Rectal smooth muscle tissue (tissue), 1 donor: ENCODE measurements around the gene C1QL2.

Experiments
- H3K27ac ChIP-seq: one replicate; pipeline ENCODE4 v1.7.0; 2013; ENCODE audit warnings: low read depth, low read length, inconsistent platforms
- H3K27me3 ChIP-seq: one replicate; pipeline ENCODE4 v1.7.0; 2013; ENCODE audit warnings: low read length; ENCODE audit not compliant: control insufficient read depth, insufficient read depth
- H3K36me3 ChIP-seq: one replicate; pipeline ENCODE4 v1.7.0; 2013; ENCODE audit warnings: low read length; ENCODE audit not compliant: control insufficient read depth, insufficient read depth
- H3K4me1 ChIP-seq: one replicate; pipeline ENCODE4 v1.7.0; 2013; ENCODE audit warnings: low read length; ENCODE audit not compliant: control insufficient read depth, insufficient read depth
- H3K4me3 ChIP-seq: one replicate; pipeline ENCODE4 v1.7.0; 2013; ENCODE audit warnings: low read length
- H3K9ac ChIP-seq: one replicate; pipeline ENCODE4 v1.7.0; 2013; ENCODE audit warnings: low read length

C1QL2 gene

GRCh38 chr2:119155633-119156032 is 2.9 kb downstream of the C1QL2 start:
- peaks cover 23% of the 10 kb centered on the region for H3K27me3 ChIP-seq
- no peak overlapping the region for H3K9ac ChIP-seq

GRCh38 chr2:119154076-119154475 is 4.5 kb downstream of the C1QL2 start:
- Histone ChIP-seq H3K4me3 (no peak overlapping the region), H3K27me3 (peaks cover 25% of the 10 kb centered on the region), H3K36me3 (no peaks in the 10 kb centered on the region), H3K4me1 (no peaks in the 10 kb centered on the region), H3K9ac (no peak overlapping the region), H3K27ac (no peak overlapping the region)

More at GRCh38 chr2:119155633-119156032, 2.9 kb downstream of the C1QL2 start:
- Histone ChIP-seq H3K27ac (no peak overlapping the region), H3K4me3 (no peak overlapping the region), H3K4me1 (no peaks in the 10 kb centered on the region), H3K36me3 (no peaks in the 10 kb centered on the region)

GRCh38 chr2:119149611-119150010 is 8.9 kb downstream of the C1QL2 start:
- Histone ChIP-seq H3K27me3 (peaks cover 8% of the 10 kb centered on the region), H3K4me3 (no peak overlapping the region), H3K36me3 (no peaks in the 10 kb centered on the region), H3K4me1 (no peaks in the 10 kb centered on the region), H3K27ac (no peak overlapping the region), H3K9ac (no peak overlapping the region)

GRCh38 chr2:119147776-119148715 is 10.5 kb downstream of the C1QL2 start:
- Histone ChIP-seq H3K36me3 (no peaks in the 10 kb centered on the region), H3K27ac (no peak overlapping the region), H3K9ac (no peak overlapping the region), H3K4me1 (no peaks in the 10 kb centered on the region), H3K4me3 (no peak overlapping the region), H3K27me3 (peaks cover 7% of the 10 kb centered on the region)

GRCh38 chr2:119144806-119145205 is 13.7 kb downstream of the C1QL2 start:
- Histone ChIP-seq H3K9ac (no peak overlapping the region), H3K4me1 (no peaks in the 10 kb centered on the region), H3K4me3 (no peak overlapping the region), H3K36me3 (no peaks in the 10 kb centered on the region), H3K27me3 (peaks cover 4% of the 10 kb centered on the region), H3K27ac (no peak overlapping the region)

- Histone ChIP-seq H3K4me3 (no peak overlapping the region), H3K9ac (no peak overlapping the region), H3K36me3 (no peaks in the 10 kb centered on the region), H3K27ac (no peak overlapping the region), H3K27me3 (peaks cover 2% of the 10 kb centered on the region), H3K4me1 (no peaks in the 10 kb centered on the region)
These were observed 15.7 kb downstream of the C1QL2 start for GRCh38 chr2:119142824-119143223.

- Histone ChIP-seq H3K27me3 (no peaks in the 10 kb centered on the region), H3K9ac (no peak overlapping the region), H3K27ac (no peak overlapping the region)
These were observed 21.0 kb downstream of the C1QL2 start for GRCh38 chr2:119137502-119137901.

GRCh38 chr2:119136872-119137271 is 21.7 kb downstream of the C1QL2 start:
- Histone ChIP-seq H3K27ac (no peak overlapping the region), H3K27me3 (no peaks in the 10 kb centered on the region), H3K9ac (no peak overlapping the region), H3K4me1 (no peaks in the 10 kb centered on the region), H3K4me3 (no peak overlapping the region), H3K36me3 (no peaks in the 10 kb centered on the region)

More at GRCh38 chr2:119137502-119137901, 21.0 kb downstream of the C1QL2 start:
- Histone ChIP-seq H3K4me1 (no peaks in the 10 kb centered on the region), H3K36me3 (no peaks in the 10 kb centered on the region), H3K4me3 (no peak overlapping the region)

GRCh38 chr2:119136093-119136492 is 22.5 kb downstream of the C1QL2 start:
- Histone ChIP-seq H3K27me3 (no peaks in the 10 kb centered on the region), H3K36me3 (no peaks in the 10 kb centered on the region), H3K27ac (no peak overlapping the region), H3K4me3 (no peak overlapping the region), H3K4me1 (no peaks in the 10 kb centered on the region), H3K9ac (no peak overlapping the region)

GRCh38 chr2:119134775-119135174 is 23.8 kb downstream of the C1QL2 start:
- Histone ChIP-seq H3K27ac (no peak overlapping the region), H3K36me3 (no peaks in the 10 kb centered on the region), H3K9ac (no peak overlapping the region), H3K4me3 (no peak overlapping the region), H3K4me1 (no peaks in the 10 kb centered on the region), H3K27me3 (no peaks in the 10 kb centered on the region)

- Histone ChIP-seq H3K27ac (no peak overlapping the region), H3K27me3 (no peaks in the 10 kb centered on the region), H3K4me1 (no peaks in the 10 kb centered on the region), H3K4me3 (no peak overlapping the region), H3K9ac (no peak overlapping the region), H3K36me3 (no peaks in the 10 kb centered on the region)
These were observed 31.9 kb downstream of the C1QL2 start for GRCh38 chr2:119126650-119127049.

- no peaks in the 10 kb centered on the region for H3K4me1 ChIP-seq
- H3K9ac ChIP-seq = no peak overlapping the region
- H3K36me3 ChIP-seq = no peaks in the 10 kb centered on the region
- H3K27me3 ChIP-seq = no peaks in the 10 kb centered on the region
- H3K4me3 ChIP-seq = no peak overlapping the region
- H3K27ac ChIP-seq = no peak overlapping the region
These were observed 35.2 kb downstream of the C1QL2 start for GRCh38 chr2:119123389-119123788.

- Histone ChIP-seq H3K27me3 (no peaks in the 10 kb centered on the region), H3K36me3 (no peaks in the 10 kb centered on the region), H3K4me3 (no peak overlapping the region), H3K4me1 (no peaks in the 10 kb centered on the region), H3K27ac (no peak overlapping the region), H3K9ac (no peak overlapping the region)
These were observed 35.9 kb downstream of the C1QL2 start for GRCh38 chr2:119122663-119123062.
